Activated T-cell treated with anti-CD3 and anti-CD28 coated beads for 1 hour (primary cell): ENCODE results near the gene KIR2DL3.
"Not testable (repeated sequence)": the region's sequence is repeated elsewhere in the genome, so short reads cannot be mapped to it uniquely, and the experiment has no call there.

ENCODE experiments used
- DNase-seq: peaks from one replicate; pipeline ENCODE4 v3.0.0-alpha.2; 2020; ENCODE audit warnings: low read depth

The KIR2DL3 gene

DNA sequence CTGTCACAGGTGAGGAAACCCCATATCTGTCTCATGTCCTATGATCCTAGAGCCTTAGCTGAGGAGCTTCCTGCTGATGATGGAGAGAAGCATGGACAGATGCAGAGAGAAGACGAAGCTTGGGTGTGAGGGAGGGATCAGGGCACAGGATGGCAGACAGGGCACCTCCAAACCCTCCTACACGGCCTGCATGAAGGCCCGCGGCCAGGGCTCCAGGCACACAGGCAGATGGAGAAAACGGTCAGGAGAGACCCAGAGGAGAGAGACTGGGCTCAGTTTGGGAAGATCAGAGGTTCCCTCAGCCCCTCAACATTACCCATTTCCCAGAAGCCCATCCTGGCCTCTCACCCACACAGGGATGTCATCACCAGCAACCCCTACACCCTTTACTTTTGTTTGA, 5.8 kb downstream of the KIR2DL3 start:
- not testable (repeated sequence) for DNase-seq

DNA sequence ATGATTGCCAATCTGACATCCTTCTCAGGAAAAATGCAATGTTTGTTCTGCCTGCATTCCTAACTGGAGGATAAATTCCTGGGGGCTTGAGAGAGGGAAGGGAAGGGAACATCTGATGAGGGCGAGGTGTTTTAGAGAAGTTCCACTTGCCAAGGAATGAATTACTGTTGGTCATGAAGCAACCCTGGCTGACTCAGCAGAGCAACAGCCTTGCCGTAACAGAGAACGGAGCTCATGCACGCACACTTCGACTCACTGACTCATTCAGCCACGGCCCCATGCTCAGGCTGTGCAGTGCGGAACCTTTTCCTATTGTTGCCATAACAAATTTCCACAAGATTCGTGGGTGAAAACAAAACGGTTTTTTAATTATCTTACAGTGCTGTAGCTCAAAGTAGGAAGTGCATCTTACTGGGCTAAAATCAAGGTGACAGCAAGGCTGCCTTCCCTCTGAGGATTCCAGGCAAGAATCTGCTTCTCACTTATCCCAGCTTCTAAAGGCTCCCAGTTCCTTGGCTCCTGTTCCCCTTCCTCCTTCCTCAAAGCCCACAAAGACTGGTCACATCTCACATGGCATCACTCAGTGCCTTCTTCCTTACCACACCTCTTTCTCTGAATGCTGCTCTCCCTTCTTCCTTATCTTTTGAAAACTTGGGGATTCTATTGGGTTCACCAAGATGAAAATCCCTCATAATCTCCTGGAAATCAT, 9.5 kb downstream of the KIR2DL3 start:
- not testable (repeated sequence) for DNase-seq

DNA sequence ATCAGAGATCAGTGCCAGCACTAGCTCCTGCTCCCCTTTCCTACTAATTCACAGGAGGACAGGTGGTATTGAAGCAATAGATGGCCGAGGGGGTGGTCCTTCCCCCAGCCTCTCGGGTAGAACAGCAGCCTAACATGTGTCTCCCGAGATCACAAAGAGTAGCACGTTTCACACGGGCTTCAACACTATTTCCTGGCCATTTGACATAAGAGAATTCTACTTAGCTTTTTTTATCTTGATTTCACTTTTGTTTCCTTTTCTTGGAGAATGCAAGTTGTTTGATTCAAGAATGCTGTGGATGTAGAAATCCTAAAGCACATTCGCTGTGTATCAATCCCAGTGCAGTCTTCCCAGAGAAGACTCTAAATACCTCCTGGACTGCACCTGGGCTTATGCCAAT, 12.0 kb downstream of the KIR2DL3 start:
- DNase-seq = not testable (repeated sequence)

DNA sequence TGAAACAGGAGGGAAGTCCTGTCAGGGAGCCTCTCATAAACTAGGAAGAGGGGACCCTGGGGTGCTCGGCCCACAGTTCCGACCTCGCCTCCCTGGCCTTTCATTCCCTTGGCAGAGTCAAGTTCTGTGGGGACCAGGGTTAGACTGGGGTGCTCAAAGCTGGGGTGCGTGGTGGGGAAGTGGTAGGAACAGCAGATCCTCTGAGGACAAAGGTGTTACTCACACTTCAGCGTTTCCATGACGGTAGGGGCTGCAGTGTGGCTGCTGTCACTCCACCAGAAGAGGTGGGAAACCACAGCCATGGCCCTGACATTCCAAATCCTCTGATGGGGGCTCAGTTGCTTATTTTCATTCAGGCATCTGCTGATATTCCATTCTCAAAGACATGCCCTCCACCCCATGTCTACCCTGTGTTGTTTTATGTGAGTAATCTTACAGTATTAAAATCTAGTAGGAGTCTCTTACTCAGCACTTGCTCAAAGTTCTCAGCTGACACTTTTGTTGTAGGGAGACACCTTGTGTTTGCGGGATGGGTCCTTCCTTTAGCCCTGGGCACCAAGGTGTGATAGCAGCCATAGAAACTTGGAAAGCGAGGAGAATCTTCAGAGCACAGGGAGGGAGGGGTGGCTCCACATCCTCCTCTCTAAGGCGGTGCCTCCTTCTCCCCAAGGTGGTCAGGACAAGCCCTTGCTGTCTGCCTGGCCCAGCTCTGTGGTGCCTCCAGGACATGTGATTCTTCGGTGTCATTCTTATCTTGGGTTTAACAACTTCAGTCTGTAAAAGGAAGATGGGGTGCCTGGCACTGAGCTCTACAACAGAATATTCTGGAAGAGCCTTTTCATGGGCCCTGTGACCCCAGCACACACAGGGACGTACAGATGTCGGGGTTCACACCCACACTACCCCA, 18.1 kb downstream of the KIR2DL3 start:
- not testable (repeated sequence) for DNase-seq

DNA sequence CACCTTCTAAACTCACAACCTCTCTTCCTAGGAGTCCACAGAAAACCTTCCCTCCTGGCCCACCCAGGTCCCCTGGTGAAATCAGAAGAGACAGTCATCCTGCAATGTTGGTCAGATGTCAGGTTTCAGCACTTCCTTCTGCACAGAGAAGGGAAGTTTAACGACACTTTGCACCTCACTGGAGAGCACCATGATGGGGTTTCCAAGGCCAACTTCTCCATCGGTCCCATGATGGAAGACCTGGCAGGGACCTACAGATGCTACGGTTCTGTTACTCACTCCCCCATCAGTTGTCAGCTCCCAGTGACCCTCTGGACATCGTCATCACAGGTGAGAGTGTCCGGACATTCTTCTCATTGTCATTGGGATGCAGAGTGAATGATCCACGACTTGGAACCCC, 20.3 kb downstream of the KIR2DL3 start:
- DNase-seq = not testable (repeated sequence)

DNA sequence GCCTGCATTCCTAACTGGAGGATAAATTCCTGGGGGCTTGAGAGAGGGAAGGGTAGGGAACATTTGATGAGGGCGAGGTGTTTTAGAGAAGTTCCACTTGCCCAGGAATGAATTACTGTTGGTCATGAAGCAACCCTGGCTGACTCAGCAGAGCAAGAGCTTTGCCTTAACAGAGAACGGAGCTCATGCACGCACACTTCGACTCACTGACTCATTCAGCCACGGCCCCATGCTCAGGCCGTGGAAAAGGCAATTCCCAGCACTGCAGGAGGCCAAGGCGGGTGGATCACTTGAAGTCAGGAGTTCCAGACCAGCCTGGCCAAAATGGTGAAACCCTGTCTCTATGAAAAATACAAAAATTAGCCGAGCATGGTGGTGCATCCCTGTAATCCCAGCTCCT, 25.9 kb downstream of the KIR2DL3 start:
- not testable (repeated sequence) for DNase-seq

DNA sequence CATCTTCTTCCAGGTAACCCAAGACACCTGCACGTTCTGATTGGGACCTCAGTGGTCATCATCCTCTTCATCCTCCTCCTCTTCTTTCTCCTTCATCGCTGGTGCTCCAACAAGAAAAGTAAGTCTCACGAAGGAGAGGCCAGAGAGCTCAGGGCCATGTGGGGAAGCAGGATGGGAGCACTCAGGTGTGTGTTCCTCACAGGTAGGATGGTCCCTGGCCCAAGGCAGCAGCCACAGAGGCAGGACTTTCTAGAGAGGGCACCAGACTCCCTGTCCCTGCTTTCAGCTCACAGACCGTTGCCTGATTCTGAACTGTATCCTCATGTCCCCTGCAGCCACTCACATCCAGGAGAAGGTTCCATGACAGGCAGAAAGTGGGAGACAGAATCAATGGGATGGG, 28.2 kb downstream of the KIR2DL3 start:
- not testable (repeated sequence) for DNase-seq

DNA sequence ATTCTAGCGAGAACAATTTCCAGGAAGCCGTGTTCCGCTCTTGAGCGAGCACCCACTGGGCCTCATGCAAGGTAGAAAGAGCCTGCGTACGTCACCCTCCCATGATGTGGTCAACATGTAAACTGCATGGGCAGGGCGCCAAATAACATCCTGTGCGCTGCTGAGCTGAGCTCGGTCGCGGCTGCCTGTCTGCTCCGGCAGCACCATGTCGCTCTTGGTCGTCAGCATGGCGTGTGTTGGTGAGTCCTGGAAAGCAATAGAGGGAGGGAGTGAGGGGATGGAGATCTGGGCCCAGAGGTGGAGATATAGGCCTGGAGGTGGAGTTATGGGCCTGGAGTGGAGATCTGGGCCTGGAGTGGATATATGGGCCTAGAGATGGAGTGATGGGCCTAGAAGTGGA, 31.3 kb downstream of the KIR2DL3 start, which contains the start of gene KIR2DL1:
Gene KIR2DL1 (plus strand): TSS at position 148 of the 400 bp plus-strand sequence. CDS start 58 bp downstream, at position 206.
- not testable (repeated sequence) for DNase-seq

DNA sequence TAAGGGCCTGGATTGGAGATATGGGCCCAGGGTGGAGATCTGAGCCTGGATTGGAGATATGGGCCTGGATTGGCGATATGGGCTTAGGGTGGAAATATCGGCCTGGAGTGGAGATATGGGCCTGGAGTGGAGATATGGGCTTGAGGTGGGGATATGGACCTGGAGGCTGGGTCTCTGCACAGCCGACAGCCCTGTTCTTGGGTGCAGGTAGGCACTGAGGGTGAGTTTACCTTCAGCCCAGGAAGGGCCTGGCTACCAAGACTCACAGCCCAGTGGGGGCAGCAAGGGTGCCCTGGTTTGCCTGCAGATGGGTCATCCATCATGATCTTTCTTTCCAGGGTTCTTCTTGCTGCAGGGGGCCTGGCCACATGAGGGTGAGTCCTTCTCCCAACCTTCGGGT, 32.2 kb downstream of the KIR2DL3 start:
- not testable (repeated sequence) for DNase-seq

DNA sequence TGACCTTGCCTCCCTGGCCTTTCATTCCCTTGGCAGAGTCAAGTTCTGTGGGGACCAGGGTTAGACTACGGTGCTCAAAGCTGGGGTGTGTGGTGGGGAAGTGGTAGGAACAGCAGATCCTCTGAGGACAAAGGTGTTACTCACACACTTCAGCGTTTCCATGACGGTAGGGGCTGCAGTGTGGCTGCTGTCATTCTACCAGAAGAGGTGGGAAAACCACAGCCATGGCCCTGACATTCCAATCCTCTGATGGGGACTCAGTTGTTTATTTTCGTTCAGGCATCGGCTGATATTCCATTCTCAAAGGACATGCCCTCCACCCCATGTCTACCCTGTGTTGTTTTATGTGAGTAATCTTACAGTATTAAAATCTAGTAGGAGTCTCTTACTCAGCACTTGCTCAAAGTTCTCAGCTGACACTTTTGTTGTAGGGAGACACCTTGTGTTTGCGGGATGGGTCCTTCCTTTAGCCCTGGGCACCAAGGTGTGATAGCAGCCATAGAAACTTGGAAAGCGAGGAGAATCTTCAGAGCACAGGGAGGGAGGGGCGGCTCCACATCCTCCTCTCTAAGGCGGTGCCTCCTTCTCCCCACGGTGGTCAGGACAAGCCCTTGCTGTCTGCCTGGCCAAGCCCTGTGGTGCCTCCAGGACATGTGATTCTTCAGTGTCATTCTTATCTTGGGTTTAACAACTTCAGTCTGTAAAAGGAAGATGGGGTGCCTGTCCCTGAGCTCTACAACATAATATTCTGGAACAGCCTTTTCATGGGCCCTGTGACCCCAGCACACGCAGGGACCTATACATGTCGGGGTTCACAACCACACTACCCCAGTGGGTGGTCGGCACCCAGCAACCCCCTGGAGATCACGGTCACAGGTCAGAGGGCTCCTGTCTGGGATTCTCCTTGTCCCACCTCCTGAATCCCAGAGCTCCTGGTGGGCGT, 33.0 kb downstream of the KIR2DL3 start:
- not testable (repeated sequence) for DNase-seq

DNA sequence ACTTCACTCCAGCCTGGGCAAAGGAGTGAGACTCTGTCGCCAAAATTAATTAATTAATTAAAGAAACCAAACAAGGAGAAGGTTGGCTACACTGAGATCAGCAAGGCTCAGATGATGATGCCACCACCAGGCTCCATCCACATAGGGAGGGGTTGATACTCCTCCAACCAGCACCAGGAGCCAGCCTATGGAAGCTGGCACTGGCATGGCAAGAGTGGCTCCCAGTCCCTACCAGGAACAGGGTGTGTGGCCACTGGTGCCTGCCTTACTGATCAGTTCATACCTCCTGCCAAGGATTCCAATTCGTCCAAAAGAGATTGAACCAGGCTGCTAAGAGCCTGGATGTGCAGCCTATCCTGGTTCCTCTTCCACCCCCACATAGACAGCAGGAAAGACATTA, 34.4 kb downstream of the KIR2DL3 start:
- DNase-seq = not testable (repeated sequence)

DNA sequence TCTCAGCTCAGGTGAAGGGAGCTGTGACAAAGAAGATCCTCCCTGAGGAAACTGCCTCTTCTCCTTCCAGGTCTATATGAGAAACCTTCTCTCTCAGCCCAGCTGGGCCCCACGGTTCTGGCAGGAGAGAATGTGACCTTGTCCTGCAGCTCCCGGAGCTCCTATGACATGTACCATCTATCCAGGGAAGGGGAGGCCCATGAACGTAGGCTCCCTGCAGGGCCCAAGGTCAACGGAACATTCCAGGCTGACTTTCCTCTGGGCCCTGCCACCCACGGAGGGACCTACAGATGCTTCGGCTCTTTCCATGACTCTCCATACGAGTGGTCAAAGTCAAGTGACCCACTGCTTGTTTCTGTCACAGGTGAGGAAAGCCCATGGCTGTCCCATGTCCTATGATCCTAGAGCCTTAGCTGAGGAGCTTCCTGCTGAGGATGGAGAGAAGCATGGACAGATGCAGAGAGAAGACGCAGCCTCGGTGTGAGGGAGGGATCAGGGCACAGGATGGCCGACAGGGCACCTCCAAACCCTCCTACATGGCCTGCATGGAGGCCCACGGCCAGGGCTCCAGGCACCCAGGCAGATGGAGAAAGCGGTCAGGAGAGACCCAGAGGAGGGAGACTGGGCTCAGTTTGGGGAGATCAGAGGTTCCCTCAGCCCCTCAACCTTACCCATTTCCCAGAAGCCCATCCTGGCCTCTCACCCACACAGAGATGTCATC, 36.9 kb downstream of the KIR2DL3 start:
- not testable (repeated sequence) for DNase-seq

DNA sequence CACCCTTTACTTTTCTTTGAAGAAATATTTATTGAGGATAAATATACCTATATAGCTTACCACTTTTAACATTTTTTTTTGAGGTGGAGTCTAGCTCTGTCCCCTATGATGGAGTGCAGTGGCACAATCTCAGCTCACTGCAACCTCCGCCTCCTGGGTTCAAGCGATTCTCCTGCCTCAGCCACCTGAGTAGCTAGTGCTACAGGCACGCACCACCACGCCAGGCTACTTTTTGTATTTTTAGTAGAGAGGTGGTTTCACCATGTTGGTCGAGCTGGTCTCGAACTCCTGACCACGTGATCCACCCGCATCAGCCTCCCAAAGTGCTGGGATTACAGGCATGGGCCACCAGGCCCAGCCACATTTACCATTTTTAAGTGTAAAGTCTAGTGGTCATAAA, 37.5 kb downstream of the KIR2DL3 start:
- not testable (repeated sequence) for DNase-seq

DNA sequence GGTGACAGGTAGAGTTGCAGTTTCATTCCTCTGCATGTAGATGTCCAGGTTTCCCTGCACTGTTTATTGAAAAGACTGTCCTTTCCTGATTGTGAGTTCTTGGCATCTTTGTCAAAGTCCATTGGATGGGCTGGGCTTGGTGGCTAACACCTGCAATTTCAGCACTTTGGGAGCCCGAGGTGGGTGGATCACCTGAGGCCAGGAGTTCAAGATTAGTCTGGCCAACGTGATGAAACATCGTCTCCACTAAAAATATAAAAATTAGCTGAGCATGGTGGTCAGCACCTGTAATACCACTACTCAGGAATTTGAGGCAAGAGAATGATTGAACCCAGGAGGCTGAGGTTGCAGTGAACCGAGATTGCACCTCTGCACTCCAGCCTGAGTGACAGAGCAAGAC, 39.5 kb downstream of the KIR2DL3 start:
- DNase-seq = not testable (repeated sequence)

DNA sequence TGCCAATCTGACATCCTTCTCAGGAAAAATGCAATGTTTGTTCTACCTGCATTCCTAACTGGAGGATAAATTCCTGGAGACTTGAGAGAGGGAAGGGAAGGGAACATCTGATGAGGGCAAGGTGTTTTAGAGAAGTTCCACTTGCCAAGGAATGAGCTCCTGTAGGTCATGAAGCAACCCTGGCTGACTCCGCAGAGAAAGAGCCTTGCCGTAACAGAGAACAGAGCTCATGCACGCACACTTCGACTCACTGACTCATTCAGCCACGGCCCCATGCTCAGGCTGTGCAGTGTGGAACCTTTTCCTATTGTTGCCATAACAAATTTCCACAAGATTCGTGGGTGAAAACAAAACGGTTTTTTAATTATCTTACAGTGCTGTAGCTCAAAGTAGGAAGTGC, 40.6 kb downstream of the KIR2DL3 start:
- not testable (repeated sequence) for DNase-seq

DNA sequence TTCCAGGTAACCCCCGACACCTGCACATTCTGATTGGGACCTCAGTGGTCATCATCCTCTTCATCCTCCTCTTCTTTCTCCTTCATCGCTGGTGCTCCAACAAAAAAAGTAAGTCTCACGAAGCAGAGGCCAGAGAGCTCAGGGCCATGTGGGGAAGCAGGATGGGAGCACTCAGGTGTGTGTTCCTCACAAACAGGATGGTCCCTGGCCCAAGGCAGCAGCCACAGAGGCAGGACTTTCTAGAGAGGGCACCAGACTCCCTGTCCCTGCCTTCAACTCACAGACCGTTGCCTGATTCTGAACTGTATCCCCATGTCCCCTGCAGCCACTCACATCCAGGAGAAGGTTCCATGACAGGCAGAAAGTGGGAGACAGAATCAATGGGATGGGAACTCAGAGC, 44.6 kb downstream of the KIR2DL3 start:
- not testable (repeated sequence) for DNase-seq

DNA sequence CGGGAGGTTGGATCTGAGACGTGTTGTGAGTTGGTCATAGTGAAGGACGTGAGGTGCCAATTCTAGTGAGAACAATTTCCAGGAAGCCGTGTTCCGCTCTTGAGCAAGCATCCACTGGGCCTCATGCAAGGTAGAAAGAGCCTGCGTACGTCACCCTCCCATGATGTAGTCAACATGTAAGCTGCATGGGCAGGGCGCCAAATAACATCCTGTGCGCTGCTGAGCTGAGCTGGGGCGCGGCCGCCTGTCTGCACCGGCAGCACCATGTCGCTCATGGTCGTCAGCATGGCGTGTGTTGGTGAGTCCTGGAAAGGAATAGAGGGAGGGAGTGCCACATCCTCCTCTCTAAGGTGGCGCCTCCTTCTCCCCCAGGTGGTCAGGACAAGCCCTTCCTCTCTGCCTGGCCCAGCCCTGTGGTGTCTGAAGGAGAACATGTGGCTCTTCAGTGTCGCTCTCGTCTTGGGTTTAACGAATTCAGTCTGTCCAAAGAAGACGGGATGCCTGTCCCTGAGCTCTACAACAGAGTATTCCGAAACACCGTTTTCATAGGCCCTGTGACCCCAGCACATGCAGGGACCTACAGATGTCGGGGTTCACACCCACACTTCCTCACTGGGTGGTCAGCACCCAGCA, 47.9 kb downstream of the KIR2DL3 start:
- DNase-seq = not testable (repeated sequence)

DNA sequence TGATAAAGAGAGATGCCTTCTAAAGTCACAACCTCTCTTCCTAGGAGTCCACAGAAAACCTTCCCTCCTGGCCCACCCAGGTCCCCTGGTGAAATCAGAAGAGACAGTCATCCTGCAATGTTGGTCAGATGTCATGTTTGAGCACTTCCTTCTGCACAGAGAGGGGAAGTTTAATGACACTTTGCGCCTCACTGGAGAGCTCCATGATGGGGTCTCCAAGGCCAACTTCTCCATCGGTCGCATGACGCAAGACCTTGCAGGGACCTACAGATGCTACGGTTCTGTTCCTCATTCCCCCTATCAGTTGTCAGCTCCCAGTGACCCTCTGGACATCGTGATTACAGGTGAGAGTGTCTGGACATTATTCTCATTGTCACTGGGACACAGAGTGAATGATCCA, 49.8 kb downstream of the KIR2DL3 start:
- DNase-seq = not testable (repeated sequence)

DNA sequence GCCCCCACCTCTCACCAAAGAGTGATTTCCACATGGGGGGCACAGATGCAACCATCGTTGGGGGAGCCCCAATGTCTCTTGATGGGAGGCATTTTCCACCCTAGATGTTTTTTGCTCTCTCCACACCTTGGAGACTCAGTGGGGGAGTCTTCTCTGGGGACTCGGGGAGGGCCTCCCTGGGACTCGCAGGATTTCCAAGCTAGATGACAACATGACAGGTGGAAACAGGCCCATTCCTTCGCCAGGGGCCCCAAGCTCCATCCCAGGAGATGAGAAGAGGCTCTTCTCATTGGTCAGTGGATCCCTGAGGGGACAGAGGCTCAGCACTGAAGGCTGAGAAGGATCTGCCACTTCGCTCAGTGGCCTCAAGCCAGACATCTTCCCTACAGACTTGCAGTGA, 52.4 kb downstream of the KIR2DL3 start:
- no peak for DNase-seq

DNA sequence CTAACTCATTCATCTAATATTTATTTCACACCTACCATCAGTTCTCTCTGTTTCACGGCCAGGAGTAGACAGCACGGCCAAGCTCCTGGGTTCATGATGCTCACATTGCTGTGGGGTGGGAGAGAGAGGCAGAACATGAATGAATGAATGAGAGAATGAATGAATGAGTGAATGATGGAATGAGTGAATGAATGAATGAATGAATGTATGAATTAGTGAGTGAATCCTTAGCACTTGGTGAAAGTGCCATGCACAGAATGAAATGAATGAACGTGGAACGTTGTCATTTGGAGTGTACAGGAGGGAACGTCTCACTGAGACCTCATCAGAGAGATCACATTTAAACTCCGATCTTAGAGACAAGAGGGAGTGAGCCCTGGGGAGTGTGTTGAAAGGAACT, 53.2 kb downstream of the KIR2DL3 start:
- no peak for DNase-seq

DNA sequence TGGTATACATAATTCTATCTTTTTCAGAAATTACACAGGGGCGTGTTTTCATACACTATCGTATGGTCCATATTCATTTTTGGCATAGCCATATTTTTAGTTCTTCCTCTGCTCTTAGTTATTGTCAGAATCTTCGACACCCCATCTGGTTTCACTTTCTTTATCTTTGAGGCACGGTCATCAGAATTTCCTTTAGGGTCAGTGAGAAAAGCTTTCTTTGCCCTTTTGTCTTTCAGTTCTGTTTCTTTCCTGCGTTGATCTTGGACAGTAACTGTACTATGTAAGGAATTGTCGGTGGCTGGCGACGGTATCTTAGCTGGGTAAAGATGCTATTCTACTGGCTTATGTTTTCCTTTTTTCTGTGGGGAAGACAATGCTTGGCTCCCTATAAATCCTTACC, 54.5 kb downstream of the KIR2DL3 start:
- no peak for DNase-seq
